ENCODE measurements around the gene ZNF648. TPM values are rescaled to one million over a fixed set of nuclear protein-coding genes. Genes with fewer than 3 reads are reported as not detected.
A peak's percentile ranks its signal among the peaks of the same experiment; 100 is the strongest.
"Not testable (repeated sequence)": the region's sequence is repeated elsewhere in the genome, so short reads cannot be mapped to it uniquely, and the experiment has no call there.

Gene ZNF648
- total RNA-seq, 1 experiment from 2014 or later, result not detected

GRCh38 chr1:182069028-182069466 lies 7.5 kb upstream of the ZNF648 start:
- DNase-seq (ENCODE audit: low read depth), result peak; percentile 21

GRCh38 chr1:182066934-182067333 lies 5.4 kb upstream of the ZNF648 start:
- DNase-seq (ENCODE audit: low read depth), result no peak

GRCh38 chr1:182065126-182065845 lies 3.8 kb upstream of the ZNF648 start:
- DNase-seq (ENCODE audit: low read depth), result no peak

- no peak for DNase-seq (ENCODE audit: low read depth)
Measured at GRCh38 chr1:182064611-182065010, 3.1 kb upstream of the ZNF648 start.

- no peak for DNase-seq (ENCODE audit: low read depth)
Measured at GRCh38 chr1:182062223-182062622, 711 bp upstream of the ZNF648 start.

GRCh38 chr1:182060877-182061276 lies 635 bp downstream of the ZNF648 start:
- DNase-seq (ENCODE audit: low read depth), result no peak

- DNase-seq (ENCODE audit: low read depth), result no peak
Measured at GRCh38 chr1:182059936-182060335, 1.6 kb downstream of the ZNF648 start.

GRCh38 chr1:182056601-182057366 lies 4.7 kb downstream of the ZNF648 start:
- no peak for DNase-seq (ENCODE audit: low read depth)

GRCh38 chr1:182054698-182055326 lies 6.7 kb downstream of the ZNF648 start:
- DNase-seq (ENCODE audit: low read depth), result peak; percentile 40

GRCh38 chr1:182052355-182052754 lies 9.2 kb downstream of the ZNF648 start:
- no peak for DNase-seq (ENCODE audit: low read depth)

GRCh38 chr1:182051938-182052337 lies 9.6 kb downstream of the ZNF648 start:
- no peak for DNase-seq (ENCODE audit: low read depth)

GRCh38 chr1:182050481-182051448 lies 10.7 kb downstream of the ZNF648 start:
- no peak for DNase-seq (ENCODE audit: low read depth)

GRCh38 chr1:182048562-182048961 lies 12.9 kb downstream of the ZNF648 start:
- DNase-seq (ENCODE audit: low read depth), result no peak

GRCh38 chr1:182046763-182047162 lies 14.7 kb downstream of the ZNF648 start:
- DNase-seq (ENCODE audit: low read depth), result no peak

- not testable (repeated sequence) for DNase-seq (ENCODE audit: low read depth)
Measured at GRCh38 chr1:182045481-182045880, 16.0 kb downstream of the ZNF648 start.

- DNase-seq (ENCODE audit: low read depth), result no peak
Measured at GRCh38 chr1:182041615-182042014, 19.9 kb downstream of the ZNF648 start.

GRCh38 chr1:182038220-182038619 lies 23.3 kb downstream of the ZNF648 start:
- DNase-seq (ENCODE audit: low read depth), result no peak

GRCh38 chr1:182035097-182035770 lies 26.3 kb downstream of the ZNF648 start:
- no peak for DNase-seq (ENCODE audit: low read depth)

GRCh38 chr1:182032251-182032650 lies 29.3 kb downstream of the ZNF648 start:
- no peak for DNase-seq (ENCODE audit: low read depth)

GRCh38 chr1:182029379-182030331 lies 31.9 kb downstream of the ZNF648 start:
- peak; percentile 87 for DNase-seq (ENCODE audit: low read depth)
